ENCODE measurements around the gene TRAPPC10. TPM values are rescaled to one million over a fixed set of nuclear protein-coding genes. Genes with fewer than 3 reads are reported as not detected.

TRAPPC10 gene
- total RNA-seq, 4 donors from 2014 or later = 17.9 to 32.9 (median 23.1) TPM

DNA sequence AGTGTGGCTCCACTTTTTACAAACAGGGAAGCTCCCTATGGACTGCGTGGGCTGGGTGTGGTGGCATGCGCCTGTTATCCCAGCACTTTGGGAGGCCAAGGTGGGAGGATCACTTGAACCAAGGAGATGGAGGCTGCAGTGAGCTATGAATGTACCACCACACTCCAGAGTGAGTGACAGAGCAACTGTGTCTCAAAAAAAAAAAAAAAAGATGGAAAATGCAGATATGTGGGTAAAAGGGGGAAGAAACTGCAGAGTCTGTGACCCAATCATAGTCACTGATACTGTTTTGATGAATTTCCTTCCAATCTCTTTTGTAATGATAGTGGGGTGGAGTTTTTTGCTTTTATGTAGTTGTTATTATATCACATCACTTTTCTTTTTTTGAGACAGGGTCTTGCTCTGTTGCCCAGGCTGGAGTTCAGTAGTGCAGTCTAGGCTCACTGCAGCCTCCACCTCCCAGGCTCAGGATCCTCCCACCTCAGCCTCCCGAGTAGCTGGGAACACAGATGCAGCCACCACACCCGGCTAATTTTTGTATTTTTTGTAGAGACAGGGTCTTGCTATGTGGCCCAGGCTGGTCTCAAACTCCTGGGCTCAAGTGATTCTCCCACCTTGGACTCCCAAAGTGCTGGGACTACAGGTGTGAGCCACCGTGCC is 8.7 kb upstream of the TRAPPC10 start:
- Histone ChIP-seq H3K27ac (no peak overlapping the region), H3K4me3 (no peak overlapping the region), H3K4me1 (no peaks in the 10 kb centered on the region), H3K27me3 (no peaks in the 10 kb centered on the region), H3K9me3 (no peaks in the 10 kb centered on the region), H3K36me3 (no peaks in the 10 kb centered on the region)
- DNase-seq = no peak
- intact Hi-C loops (cut with DNase I; ENCODE audit: low total_unique reads) (no loop called here), in situ Hi-C loops (cut with MboI; ENCODE audit: low sequenced_read_pairs in 4 of 4) (no loop called here)
- ATAC-seq = no peak
- TF ChIP-seq POLR2A (IDR thresholded peaks at IDR 0.05) = no peak
- TF ChIP-seq, protein P1, sequence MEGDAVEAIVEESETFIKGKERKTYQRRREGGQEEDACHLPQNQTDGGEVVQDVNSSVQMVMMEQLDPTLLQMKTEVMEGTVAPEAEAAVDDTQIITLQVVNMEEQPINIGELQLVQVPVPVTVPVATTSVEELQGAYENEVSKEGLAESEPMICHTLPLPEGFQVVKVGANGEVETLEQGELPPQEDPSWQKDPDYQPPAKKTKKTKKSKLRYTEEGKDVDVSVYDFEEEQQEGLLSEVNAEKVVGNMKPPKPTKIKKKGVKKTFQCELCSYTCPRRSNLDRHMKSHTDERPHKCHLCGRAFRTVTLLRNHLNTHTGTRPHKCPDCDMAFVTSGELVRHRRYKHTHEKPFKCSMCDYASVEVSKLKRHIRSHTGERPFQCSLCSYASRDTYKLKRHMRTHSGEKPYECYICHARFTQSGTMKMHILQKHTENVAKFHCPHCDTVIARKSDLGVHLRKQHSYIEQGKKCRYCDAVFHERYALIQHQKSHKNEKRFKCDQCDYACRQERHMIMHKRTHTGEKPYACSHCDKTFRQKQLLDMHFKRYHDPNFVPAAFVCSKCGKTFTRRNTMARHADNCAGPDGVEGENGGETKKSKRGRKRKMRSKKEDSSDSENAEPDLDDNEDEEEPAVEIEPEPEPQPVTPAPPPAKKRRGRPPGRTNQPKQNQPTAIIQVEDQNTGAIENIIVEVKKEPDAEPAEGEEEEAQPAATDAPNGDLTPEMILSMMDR (IDR thresholded peaks at IDR 0.05 in 4 of 5, conservative IDR thresholded peaks at IDR 0.05 in 1 of 5) = no peak

DNA sequence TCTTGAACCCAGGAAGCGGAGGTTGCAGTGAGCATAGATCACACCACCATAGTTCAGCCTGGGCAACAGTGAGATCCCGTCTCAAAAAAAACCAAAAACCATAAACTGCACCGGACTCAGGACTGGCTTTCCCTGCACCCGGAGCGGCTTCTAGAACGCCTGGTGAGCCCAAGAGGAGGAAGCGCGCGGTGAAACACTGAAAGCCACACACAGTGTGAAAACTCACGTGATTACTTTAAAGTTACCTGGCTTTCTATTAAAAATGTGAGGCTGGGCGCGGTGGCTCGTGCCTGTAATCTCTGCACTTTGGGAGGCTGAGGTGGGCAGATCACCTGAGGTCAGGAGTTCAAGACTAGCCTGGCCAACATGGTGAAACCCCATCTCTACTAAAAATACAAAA is 7.0 kb upstream of the TRAPPC10 start:
- Histone ChIP-seq H3K27ac (no peak overlapping the region), H3K4me3 (no peak overlapping the region), H3K9me3 (no peaks in the 10 kb centered on the region), H3K4me1 (no peaks in the 10 kb centered on the region), H3K36me3 (no peaks in the 10 kb centered on the region), H3K27me3 (no peaks in the 10 kb centered on the region)
- DNase-seq (no peak), ATAC-seq (no peak)
- intact Hi-C loops (cut with DNase I; ENCODE audit: low total_unique reads) (no loop called here), in situ Hi-C loops (cut with MboI; ENCODE audit: low sequenced_read_pairs in 4 of 4) (no loop called here)
- TF ChIP-seq, protein P1 (IDR thresholded peaks at IDR 0.05 in 4 of 5, conservative IDR thresholded peaks at IDR 0.05 in 1 of 5) = no peak
- TF ChIP-seq POLR2A (IDR thresholded peaks at IDR 0.05) = no peak

DNA sequence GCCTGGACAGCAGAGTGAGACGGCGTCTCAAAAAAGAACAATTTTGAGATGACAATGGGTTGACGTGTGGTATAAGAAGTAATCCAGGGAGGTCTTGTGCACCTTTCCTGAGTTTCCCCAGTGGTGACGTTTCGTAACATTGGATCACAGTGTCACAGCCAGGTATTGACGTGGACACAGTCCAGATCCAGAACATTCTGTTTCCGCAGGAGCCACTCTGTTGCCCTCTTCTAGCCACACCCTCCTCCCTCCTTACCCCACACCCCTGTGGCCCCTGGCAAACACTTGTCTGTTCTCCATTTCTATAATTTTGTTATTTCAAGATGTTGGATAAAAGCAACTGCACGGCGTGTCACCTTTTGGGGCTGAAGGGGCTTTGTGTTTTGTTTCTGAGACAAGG is 6.5 kb upstream of the TRAPPC10 start:
- Histone ChIP-seq H3K27me3 (no peaks in the 10 kb centered on the region), H3K9me3 (no peaks in the 10 kb centered on the region), H3K27ac (no peak overlapping the region), H3K4me1 (no peaks in the 10 kb centered on the region), H3K36me3 (no peaks in the 10 kb centered on the region), H3K4me3 (no peak overlapping the region)
- in situ Hi-C loops (cut with MboI; ENCODE audit: low sequenced_read_pairs in 4 of 4) = no loop called here
- intact Hi-C loops (cut with DNase I; ENCODE audit: low total_unique reads) = no loop called here
- TF ChIP-seq, protein P1 (IDR thresholded peaks at IDR 0.05 in 4 of 5, conservative IDR thresholded peaks at IDR 0.05 in 1 of 5) = no peak
- TF ChIP-seq POLR2A (IDR thresholded peaks at IDR 0.05) = no peak
- DNase-seq (no peak), ATAC-seq (no peak)

DNA sequence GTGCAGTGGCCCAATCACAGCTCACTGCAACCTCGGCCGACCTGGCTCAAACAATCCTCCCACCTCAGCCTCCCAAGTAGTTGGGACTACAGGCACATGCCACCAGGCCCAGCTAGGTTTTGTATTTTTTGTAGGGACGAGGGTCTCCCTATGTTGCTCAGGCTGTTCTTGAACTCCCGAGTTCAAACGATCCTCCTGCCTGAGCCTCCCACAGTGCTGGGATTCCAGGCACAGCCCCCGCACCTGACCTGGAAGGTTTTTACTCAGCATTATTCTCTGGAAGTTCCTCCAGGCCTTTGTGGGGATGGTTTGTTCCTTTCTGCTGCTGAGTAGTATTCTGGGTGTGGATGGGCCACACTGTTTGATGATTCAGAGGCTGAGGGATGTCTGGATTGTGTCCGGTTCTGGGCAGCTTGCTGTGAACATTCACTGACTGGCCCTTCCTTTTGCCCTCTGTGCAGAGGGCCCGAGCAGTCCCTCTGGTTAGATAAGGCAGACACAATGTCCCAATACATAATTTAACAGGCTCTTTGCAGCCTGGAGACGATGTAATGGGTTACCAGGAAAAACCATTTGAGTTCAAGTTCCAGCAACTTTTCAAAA is 6.0 kb upstream of the TRAPPC10 start:
- peaks cover 2% of the 10 kb centered on the region in 2 donors for H3K4me1 ChIP-seq
- DNase-seq (no peak), ATAC-seq (no peak)
- no peak overlapping the region for H3K27ac ChIP-seq
- no peaks in the 10 kb centered on the region for H3K9me3 ChIP-seq
- H3K36me3 ChIP-seq = no peaks in the 10 kb centered on the region
- no peak for TF ChIP-seq POLR2A (IDR thresholded peaks at IDR 0.05)
- TF ChIP-seq, protein P1 (IDR thresholded peaks at IDR 0.05 in 4 of 5, conservative IDR thresholded peaks at IDR 0.05 in 1 of 5) = no peak
- in situ Hi-C loops (cut with MboI; ENCODE audit: low sequenced_read_pairs in 4 of 4) = no loop called here
- intact Hi-C loops (cut with DNase I; ENCODE audit: low total_unique reads) = no loop called here
- no peak overlapping the region for H3K4me3 ChIP-seq
- no peaks in the 10 kb centered on the region for H3K27me3 ChIP-seq
